Right lobe of liver (tissue), 4 donors: ENCODE measurements around the gene SLC29A3.

Experiments used
- CTCF ChIP-seq, 4 donors: fragments of 200-600 bp in 3 of 4; fragments of 450-650 bp in 1 of 4; IDR thresholded peaks; one replicate each; pipeline versions ENCODE4 v1.5.1 to v1.8.0; 2016 to 2022; ENCODE audit warnings: antibody characterized with exemption in 4 of 4, mild to moderate bottlenecking in 2 of 4
- POLR2A ChIP-seq: fragments of 450-650 bp; IDR thresholded peaks from one replicate; pipeline ENCODE4 v1.6.1; 2017; ENCODE audit warnings: antibody characterized with exemption, mild to moderate bottlenecking
- donor health status: DM: no; HTN: no; CAD: no.
- donor health status: DM: no; HTN: no; CAD: no.
- donor health status: DM: no; HTN: yes; CAD: no.

GRCh38 chr10:71360735-71361134 is 41.7 kb downstream of the SLC29A3 start:
- TF ChIP-seq CTCF (IDR thresholded peaks at IDR 0.05) (no peak), POLR2A (no peak)
